Right hindlimb (tissue), 1 donor: ENCODE results near the gene SKP2.
A peak's percentile ranks its signal among the peaks of the same experiment; 100 is the strongest.

Experiments used
- DNase-seq: peaks from one replicate; pipeline ENCODE4 v3.0.0-alpha.2; 2018

The SKP2 gene

DNA sequence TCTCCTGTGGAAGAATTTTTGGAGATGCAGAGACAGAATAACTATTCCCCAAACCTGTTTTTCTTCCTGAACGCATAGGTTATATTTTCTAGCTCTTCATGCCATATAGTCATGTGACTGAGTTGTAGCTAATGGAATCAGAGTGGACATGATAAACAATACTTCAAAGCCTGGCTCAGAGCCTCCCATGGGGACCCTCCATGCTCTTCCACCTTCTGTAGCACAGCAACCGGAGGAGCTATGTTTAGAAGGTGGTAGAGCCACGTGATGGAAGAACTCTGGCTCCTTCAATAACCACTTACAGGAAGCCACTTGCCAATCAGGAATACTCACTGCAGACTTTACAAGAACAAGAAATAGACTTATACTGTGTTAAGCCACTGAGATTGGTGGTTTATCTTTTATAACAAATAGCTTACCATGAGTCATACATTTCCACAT is 50.6 kb downstream of the SKP2 start:
- DNase-seq: no peak

DNA sequence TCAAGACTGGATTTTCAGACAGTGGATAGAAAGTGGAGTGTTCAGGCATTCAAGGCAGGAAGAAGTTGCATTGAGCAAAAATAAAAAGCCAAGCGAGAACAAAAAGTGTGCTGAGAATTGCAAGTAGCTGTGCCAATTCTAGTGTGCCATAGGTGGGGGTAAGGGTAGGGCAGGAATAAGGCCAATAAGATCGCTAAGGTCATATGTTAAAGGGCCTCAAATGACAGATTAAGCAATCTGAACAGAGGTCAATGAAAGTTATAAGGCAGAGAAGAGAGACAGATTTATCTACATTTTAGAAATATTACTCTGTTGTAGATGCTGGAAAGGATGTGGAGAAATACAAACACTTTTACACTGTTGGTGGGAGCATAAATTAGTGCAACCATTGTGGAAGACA is 53.4 kb downstream of the SKP2 start:
- DNase-seq: no peak

DNA sequence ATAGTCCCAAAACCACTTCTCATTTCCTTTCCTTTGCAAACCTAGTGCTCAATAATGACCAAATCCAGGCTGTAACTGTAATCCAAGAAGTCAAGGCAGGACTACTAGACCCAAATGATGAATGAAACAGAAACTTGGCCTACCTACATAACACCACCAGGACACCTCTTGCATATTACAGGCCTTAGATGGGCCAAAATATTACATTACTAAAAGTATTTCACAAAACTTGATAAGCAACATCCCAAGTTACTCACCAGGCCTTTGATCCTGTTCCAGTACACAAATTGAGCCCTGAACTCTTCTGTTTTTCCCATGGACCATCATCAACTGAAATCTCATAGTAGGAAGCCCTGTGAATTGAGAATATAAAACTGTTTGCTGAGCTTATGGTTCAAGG is 55.0 kb downstream of the SKP2 start:
- DNase-seq: no peak

DNA sequence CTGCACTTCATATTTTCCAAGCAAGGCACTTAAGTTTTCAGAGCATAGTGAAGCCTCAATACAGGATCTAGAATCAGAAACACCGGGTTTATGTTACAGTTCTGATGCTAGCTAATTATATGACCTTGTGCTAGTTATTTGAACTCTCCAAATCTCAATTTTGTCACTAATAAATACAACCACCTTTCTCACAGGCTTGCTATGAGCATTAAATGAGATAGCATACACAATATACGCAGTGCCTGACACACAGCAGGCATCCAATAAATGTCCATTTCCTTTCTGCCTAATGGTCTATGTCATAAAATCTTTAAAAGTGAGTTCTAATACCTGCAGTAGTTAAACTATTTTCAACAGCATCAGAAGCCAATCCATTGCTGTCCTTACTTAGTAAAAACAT is 56.9 kb downstream of the SKP2 start:
- no peak for DNase-seq

DNA sequence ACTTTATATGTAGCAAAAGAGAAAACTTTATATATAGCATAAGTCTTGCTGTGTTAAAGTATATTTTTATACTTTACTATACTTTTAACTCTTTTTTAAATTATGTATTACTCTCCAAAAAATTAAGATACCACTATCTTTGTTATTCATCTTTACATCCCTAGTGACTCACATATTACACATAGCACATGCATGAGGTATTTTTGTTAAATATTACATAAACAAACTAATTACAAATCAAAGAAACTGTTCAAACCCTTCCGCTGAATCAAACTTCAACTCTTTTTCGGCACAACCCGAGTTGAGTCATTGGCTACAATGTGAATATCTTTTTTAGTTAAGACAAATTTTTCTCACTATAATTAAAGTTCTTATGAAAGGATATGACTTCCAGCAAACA is 57.8 kb downstream of the SKP2 start:
- DNase-seq: no peak

DNA sequence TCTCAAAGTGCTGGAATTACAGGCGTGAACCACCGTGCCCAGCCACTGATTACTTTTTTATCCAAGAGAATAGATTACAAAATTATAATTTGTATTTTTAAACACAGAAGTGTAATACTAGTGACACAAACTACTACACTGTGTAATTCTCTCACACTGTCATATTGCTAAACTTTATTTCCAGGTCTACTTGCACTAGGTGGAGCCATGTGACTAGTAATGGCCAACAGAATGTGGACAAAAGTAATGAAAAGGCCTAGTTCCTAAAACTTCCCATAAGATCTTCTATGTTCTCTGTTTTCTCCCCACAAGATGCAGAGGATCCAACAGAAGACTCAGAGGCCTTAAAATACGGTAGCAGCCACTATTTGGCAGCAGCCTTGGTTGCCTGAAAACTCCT is 62.5 kb downstream of the SKP2 start:
- no peak for DNase-seq

DNA sequence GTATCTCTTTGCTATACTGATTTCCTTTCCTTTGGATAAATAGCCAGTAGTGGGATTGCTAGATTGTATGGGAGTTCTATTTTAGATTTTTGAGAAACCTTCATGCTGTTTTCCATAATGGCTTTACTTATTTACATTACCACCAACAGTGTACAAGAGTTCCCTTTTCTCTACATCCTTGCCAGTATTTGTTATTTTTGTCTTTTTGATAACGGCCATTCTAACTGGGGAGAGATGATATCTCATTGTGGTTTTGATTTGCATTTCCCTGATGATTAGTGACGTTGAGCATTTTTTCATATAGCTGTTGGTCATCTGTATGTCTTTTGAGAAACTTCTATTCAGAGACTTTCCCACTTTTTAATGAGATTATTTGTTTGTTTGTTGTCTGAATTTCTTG is 64.0 kb downstream of the SKP2 start:
- no peak for DNase-seq

DNA sequence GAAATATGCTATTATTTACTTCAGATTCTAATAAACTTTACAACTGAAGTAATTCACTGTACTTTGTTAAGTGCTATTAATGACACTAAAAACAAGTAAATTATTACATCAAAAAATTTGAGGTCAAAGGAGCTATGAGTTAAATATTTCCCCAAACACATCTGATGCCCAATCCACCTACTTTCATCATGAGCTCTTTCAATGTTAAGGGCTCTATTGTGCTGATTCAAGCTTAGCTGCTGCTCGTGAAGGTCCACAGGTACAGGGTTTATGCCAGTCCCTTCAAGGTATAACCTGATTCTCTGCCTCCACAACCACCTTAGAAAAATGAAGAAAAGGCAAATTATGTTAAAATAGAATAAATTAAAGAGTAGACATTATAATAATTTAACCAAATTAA is 65.7 kb downstream of the SKP2 start:
- no peak for DNase-seq

DNA sequence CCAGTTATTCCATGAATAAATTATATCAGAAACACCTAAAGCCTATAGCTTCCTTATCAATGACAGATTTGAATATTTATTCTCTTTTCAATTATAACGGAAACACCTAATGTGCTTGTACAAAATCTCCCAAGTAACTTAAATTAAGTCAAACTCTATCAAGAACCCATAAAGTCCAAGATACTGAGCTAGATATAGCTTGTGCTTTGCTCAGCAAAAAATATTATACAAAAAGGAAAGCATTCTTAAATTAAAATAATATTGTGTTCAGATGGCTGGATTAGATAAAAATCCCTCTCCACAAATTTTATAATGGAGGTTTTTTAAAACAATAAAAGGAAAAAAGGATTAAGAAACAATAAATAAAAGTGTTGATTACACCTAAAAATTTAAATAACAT is 66.1 kb downstream of the SKP2 start:
- DNase-seq: no peak

DNA sequence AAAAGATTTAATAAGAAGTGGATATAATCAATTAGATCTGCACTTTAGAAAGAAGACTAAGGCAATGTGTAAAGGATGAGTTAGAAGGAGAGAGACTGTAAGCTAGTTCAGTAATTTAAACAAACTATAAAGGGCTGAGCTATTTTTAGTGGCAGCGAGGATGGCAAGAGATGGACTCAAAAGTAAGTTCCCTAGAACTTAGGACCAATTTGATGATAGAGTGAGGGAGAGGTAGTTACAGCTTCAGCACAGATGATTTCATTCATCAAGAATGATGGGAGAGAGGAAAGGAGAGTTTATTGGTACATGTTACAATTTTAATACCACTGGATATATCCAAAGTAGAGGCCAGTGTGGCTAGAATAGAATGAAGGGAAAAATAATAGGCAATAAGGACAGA is 70.7 kb downstream of the SKP2 start:
- DNase-seq: no peak

DNA sequence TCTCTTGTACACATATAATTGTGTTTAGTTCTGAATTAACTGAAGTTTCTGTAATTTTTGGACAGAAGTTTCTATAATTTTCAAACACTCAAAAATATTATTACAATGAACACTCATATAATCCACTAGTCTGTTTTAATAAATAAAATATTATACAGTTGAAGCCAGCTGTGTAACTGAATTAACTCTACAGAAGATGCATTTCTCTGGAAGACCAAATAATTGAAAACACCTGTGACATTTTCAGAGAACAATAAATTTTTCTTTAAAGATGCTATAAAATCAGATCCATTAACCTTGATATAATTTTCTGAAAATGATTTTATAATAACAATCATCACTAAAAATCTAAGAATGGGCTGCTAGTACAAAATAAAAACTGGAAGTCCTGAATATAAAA is 75.1 kb downstream of the SKP2 start:
- no peak for DNase-seq

DNA sequence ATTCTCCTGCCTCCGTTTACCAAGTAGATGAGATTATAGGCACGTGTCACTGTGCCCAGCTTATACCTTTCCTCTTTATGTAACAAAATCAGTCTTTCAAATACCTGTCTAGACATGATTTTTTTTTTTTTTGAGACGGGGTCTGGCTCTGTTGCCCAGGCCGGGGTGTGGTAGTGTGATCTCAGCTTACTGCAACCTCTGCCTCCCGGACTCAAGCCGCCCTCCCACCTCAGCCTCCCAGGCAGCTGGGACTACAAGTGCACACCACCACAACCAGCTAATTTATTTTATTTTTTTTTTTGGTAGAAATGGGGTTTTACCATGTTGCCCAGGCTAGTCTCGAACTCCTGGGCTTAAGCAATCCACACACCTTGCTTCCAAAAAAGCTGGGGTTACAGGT is 76.6 kb downstream of the SKP2 start:
- DNase-seq: no peak

DNA sequence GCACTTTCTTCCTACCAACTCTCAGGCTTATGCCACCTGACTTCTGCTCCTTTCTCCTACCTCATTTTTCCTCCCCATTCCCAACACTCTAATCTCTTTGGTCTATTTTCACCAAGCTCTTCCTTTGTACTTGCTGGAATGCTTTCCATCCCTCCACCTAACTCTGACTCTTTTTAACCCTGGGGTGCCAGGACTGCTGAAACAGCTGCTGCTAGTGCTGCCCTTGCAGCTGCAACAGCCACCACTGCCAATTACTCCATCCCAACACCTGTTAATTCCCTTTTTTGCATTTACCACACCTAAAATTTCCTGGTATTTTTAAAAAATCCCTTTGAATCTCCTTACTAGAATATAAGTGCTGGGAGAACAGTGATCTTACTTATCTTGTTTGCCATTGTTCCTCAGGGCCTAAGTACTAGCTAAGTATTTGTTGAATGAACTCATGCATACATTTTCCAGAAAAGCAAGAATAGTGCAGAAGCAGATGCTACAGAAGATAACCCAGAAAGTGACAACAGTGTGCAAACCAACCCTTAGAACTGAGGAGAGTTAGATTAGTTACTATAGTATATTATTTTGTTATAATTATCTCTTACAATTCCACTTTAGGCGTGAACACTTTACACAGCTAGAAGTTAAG is 78.4 kb downstream of the SKP2 start:
- peak; percentile 20 for DNase-seq

DNA sequence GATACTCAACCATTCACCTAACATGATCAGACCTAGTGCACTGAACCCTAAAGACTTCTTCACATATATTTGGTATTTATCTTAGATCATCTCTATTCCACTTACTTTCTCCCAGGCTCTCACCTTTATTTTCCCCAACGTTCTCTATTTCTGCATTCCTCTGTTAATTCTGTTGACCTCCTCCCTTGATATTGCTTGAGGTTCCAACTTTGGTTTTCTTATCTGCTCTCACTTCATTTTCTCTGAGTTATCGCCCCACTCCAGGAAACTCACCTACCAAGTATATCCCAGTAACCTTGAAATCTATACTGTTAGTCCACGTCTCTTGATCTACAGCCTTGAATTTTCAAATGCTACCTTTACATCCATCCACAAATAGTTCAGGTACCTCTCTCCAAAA is 80.6 kb downstream of the SKP2 start:
- no peak for DNase-seq
